GM23338 (cell line): ENCODE data around the gene NOXA1. TPM values are rescaled to one million over a fixed set of nuclear protein-coding genes. Genes with fewer than 3 reads are reported as not detected.

Experiments
- ATAC-seq: fragments of 200-7000 bp; cut with Tn5 transposase; 3 replicates; pipeline ENCODE4 v1.9.1; 2020
- DNase-seq: peaks from one replicate; pipeline ENCODE4 v3.0.0-alpha.2; 2015; ENCODE audit warnings: low spot score
- H2AFZ ChIP-seq: fragments of 200-600 bp; sonication (generic); 2 replicates; pipeline ENCODE4 v1.8.0; 2016; ENCODE audit warnings: antibody characterized with exemption, mild to moderate bottlenecking, moderate library complexity
- H3F3A ChIP-seq: fragments of 200-600 bp; sonication (generic); replicated peaks from 2 replicates; pipeline ENCODE4 v1.8.0; 2017; ENCODE audit warnings: antibody characterized with exemption, mixed run types, low read depth
- H3K27ac ChIP-seq: fragments of 200-600 bp; sonication (generic); 2 replicates; pipeline ENCODE4 v1.6.1; 2016; ENCODE audit warnings: low read depth
- H3K27me3 ChIP-seq: fragments of 200-600 bp; sonication (generic); 2 replicates; pipeline ENCODE4 v1.8.0; 2016; ENCODE audit warnings: mild to moderate bottlenecking, mixed run types, moderate library complexity; ENCODE audit not compliant: insufficient read depth
- H3K36me3 ChIP-seq: fragments of 200-600 bp; sonication (generic); 2 replicates; pipeline ENCODE4 v1.8.0; 2016; ENCODE audit warnings: mild to moderate bottlenecking; ENCODE audit not compliant: insufficient read depth
- H3K4me1 ChIP-seq: fragments of 200-600 bp; sonication (generic); 2 replicates; pipeline ENCODE4 v1.8.0; 2016; ENCODE audit warnings: mild to moderate bottlenecking, moderate library complexity; ENCODE audit not compliant: insufficient read depth
- H3K4me2 ChIP-seq: fragments of 200-600 bp; sonication (generic); 2 replicates; pipeline ENCODE4 v1.7.1; 2017; ENCODE audit warnings: mixed run types
- H3K4me3 ChIP-seq: fragments of 200-600 bp; sonication (generic); 2 replicates; pipeline ENCODE4 v1.6.1; 2016; ENCODE audit warnings: mixed run types
- H3K79me2 ChIP-seq: fragments of 200-600 bp; sonication (generic); replicated peaks from 2 replicates; pipeline ENCODE4 v1.8.0; 2017; ENCODE audit warnings: mild to moderate bottlenecking; ENCODE audit not compliant: insufficient read depth
- H3K9me2 ChIP-seq: fragments of 200-600 bp; sonication (generic); 2 replicates; pipeline ENCODE4 v1.8.0; 2017; ENCODE audit not compliant: insufficient read depth
- H4K20me1 ChIP-seq: fragments of 200-600 bp; sonication (generic); replicated peaks from 2 replicates; pipeline ENCODE4 v1.8.0; 2017; ENCODE audit warnings: mild to moderate bottlenecking; ENCODE audit not compliant: insufficient read depth
- H3K27ac Mint-ChIP-seq: 2 replicates; pipeline ENCODE4 v1.8.0; 2020; ENCODE audit warnings: inconsistent platforms, mild to moderate bottlenecking, moderate library complexity, mixed read lengths
- H3K27me3 Mint-ChIP-seq: 3 replicates; pipeline ENCODE4 v1.8.0; 2022; ENCODE audit warnings: low read depth, mild to moderate bottlenecking, moderate library complexity, mixed read lengths, inconsistent platforms; ENCODE audit not compliant: insufficient read depth, poor library complexity
- H3K36me3 Mint-ChIP-seq: 3 replicates; pipeline ENCODE4 v1.8.0; 2021; ENCODE audit warnings: low read depth, mild to moderate bottlenecking, inconsistent platforms, moderate library complexity, mixed read lengths
- H3K4me1 Mint-ChIP-seq: 3 replicates; pipeline ENCODE4 v1.8.0; 2020; ENCODE audit warnings: mild to moderate bottlenecking, inconsistent platforms, mixed read lengths
- H3K4me3 Mint-ChIP-seq: 3 replicates; pipeline ENCODE4 v1.8.0; 2021; ENCODE audit warnings: moderate library complexity, mild to moderate bottlenecking, inconsistent platforms, mixed read lengths
- H3K9me3 Mint-ChIP-seq: 3 replicates; pipeline ENCODE4 v1.8.0; 2020; ENCODE audit warnings: moderate library complexity, mild to moderate bottlenecking, inconsistent platforms, mixed read lengths
- CREB1 ChIP-seq: fragments of 250-450 bp; sonication (Bioruptor Pico); IDR thresholded peaks from 2 replicates; pipeline ENCODE4 v1.5.0; 2020; ENCODE audit warnings: low read depth, mild to moderate bottlenecking, moderate library complexity
- ETS1 ChIP-seq: IDR thresholded peaks from 2 replicates; pipeline ENCODE4 v1.6.1; 2016; ENCODE audit warnings: antibody characterized with exemption
- EZH2 ChIP-seq: fragments of 200-600 bp; sonication (generic); IDR thresholded peaks from one replicate; pipeline ENCODE4 v1.8.0; 2017; ENCODE audit warnings: antibody characterized with exemption, mild to moderate bottlenecking, low read depth; ENCODE audit not compliant: unreplicated experiment
- EZH2phosphoT487 ChIP-seq: fragments of 200-600 bp; sonication (generic); IDR thresholded peaks from one replicate; pipeline ENCODE4 v1.8.1; 2018; ENCODE audit warnings: antibody characterized with exemption; ENCODE audit not compliant: unreplicated experiment
- JUNB ChIP-seq: IDR thresholded peaks from one replicate; pipeline ENCODE4 v1.6.1; 2016; ENCODE audit warnings: antibody characterized with exemption; ENCODE audit not compliant: unreplicated experiment
- NANOG ChIP-seq: IDR thresholded peaks from 2 replicates; pipeline ENCODE4 v1.6.1; 2016; ENCODE audit warnings: antibody characterized with exemption, borderline replicate concordance
- POLR2AphosphoS5 ChIP-seq: IDR thresholded peaks from 2 replicates; pipeline ENCODE4 v1.6.1; 2016; ENCODE audit warnings: antibody characterized with exemption, low read depth
- STAT1 ChIP-seq: IDR thresholded peaks from one replicate; pipeline ENCODE4 v1.6.1; 2016; ENCODE audit warnings: antibody characterized with exemption; ENCODE audit not compliant: unreplicated experiment
- ZNF114 ChIP-seq: fragments of 250-450 bp; sonication (Bioruptor Pico); IDR thresholded peaks from 2 replicates; pipeline ENCODE4 v1.5.0; 2020; ENCODE audit warnings: mild to moderate bottlenecking, moderate library complexity
- ZNF331 ChIP-seq: fragments of 250-450 bp; sonication (Bioruptor Pico); IDR thresholded peaks from 2 replicates; pipeline ENCODE4 v1.5.0; 2020; ENCODE audit warnings: low read depth, mild to moderate bottlenecking, moderate library complexity
- polyA plus RNA-seq: library from polyadenylated mRNA; unstranded; fragments of >200 nt; fragmentation: Nextera tagmentation; extraction: Ambion mirVana; gene quantifications from 2 replicates; pipeline ENCODE4 v1.2.1, GENCODE V29; 2016
- total RNA-seq: library from RNA; depleted of rRNA; stranded (reverse); fragments of >200 nt; shearing (Covaris generic); gene quantifications from 2 replicates; pipeline ENCODE4 v1.2.3, GENCODE V29; 2014
- TF ChIP-seq, protein P1 (sequence below): IDR thresholded peaks from one replicate; pipeline ENCODE4 v1.6.1; 2018; ENCODE audit warnings: antibody characterized with exemption; ENCODE audit not compliant: unreplicated experiment
- TF ChIP-seq, protein P2 (sequence below), 2 experiments: fragments of 200-600 bp in 1 of 2; sonication (generic) in 1 of 2; conservative IDR thresholded peaks; 2 replicates each; pipeline versions ENCODE4 v1.5.1 to v1.6.1; 2016 to 2017; ENCODE audit warnings: antibody characterized with exemption in 2 of 2, low read depth in 2 of 2, mild to moderate bottlenecking in 2 of 2, moderate library complexity in 1 of 2
- TF ChIP-seq, protein P3 (sequence below): fragments of 250-450 bp; sonication (Bioruptor Pico); IDR thresholded peaks from 2 replicates; pipeline ENCODE4 v1.5.0; 2020; ENCODE audit warnings: mild to moderate bottlenecking, moderate library complexity

The NOXA1 gene
- total and polyA plus RNA-seq, 2 experiments from 2014 or later = 0.59 to 0.68 TPM

GRCh38 chr9:137458194-137459151, 35.3 kb downstream of the NOXA1 start:
- peak overlapping the region; percentile 83 for H3K4me2 ChIP-seq
- H3F3A ChIP-seq = 0 out of 2 replicates have a peak, but pooled peaks cover 3% of the 10 kb centered on the region
- peaks cover 6% of the 10 kb centered on the region; the same call in 1 of the 2 replicates for H3K4me1 ChIP-seq
- peaks cover 9% of the 10 kb centered on the region for H3K27me3 Mint-ChIP-seq
- no peak overlapping the region for H2AFZ ChIP-seq
- no peaks in the 10 kb centered on the region; the same call in 1 of the 2 replicates for H4K20me1 ChIP-seq
- H3K4me1 Mint-ChIP-seq = peaks cover 8% of the 10 kb centered on the region; the same call in 2 of the 3 replicates
- ATAC-seq (peak; percentile 5), DNase-seq (peak; percentile 45)
- no peak overlapping the region for H3K27ac Mint-ChIP-seq
- H3K4me3 Mint-ChIP-seq = peak overlapping the region; percentile 30; the same call in 2 of the 3 replicates
- H3K9me2 ChIP-seq = no peaks in the 10 kb centered on the region
- TF ChIP-seq ETS1 (no peak), EZH2 (no peak), NANOG (no peak), EZH2phosphoT487 (no peak), ZNF114 (CRISPR knock-in tag) (no peak), POLR2AphosphoS5 (no peak), JUNB (no peak), CREB1 (CRISPR knock-in tag) (no peak), STAT1 (no peak), ZNF331 (no peak)
- TF ChIP-seq, protein P1, sequence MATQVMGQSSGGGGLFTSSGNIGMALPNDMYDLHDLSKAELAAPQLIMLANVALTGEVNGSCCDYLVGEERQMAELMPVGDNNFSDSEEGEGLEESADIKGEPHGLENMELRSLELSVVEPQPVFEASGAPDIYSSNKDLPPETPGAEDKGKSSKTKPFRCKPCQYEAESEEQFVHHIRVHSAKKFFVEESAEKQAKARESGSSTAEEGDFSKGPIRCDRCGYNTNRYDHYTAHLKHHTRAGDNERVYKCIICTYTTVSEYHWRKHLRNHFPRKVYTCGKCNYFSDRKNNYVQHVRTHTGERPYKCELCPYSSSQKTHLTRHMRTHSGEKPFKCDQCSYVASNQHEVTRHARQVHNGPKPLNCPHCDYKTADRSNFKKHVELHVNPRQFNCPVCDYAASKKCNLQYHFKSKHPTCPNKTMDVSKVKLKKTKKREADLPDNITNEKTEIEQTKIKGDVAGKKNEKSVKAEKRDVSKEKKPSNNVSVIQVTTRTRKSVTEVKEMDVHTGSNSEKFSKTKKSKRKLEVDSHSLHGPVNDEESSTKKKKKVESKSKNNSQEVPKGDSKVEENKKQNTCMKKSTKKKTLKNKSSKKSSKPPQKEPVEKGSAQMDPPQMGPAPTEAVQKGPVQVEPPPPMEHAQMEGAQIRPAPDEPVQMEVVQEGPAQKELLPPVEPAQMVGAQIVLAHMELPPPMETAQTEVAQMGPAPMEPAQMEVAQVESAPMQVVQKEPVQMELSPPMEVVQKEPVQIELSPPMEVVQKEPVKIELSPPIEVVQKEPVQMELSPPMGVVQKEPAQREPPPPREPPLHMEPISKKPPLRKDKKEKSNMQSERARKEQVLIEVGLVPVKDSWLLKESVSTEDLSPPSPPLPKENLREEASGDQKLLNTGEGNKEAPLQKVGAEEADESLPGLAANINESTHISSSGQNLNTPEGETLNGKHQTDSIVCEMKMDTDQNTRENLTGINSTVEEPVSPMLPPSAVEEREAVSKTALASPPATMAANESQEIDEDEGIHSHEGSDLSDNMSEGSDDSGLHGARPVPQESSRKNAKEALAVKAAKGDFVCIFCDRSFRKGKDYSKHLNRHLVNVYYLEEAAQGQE = no peak
- TF ChIP-seq, protein P2, sequence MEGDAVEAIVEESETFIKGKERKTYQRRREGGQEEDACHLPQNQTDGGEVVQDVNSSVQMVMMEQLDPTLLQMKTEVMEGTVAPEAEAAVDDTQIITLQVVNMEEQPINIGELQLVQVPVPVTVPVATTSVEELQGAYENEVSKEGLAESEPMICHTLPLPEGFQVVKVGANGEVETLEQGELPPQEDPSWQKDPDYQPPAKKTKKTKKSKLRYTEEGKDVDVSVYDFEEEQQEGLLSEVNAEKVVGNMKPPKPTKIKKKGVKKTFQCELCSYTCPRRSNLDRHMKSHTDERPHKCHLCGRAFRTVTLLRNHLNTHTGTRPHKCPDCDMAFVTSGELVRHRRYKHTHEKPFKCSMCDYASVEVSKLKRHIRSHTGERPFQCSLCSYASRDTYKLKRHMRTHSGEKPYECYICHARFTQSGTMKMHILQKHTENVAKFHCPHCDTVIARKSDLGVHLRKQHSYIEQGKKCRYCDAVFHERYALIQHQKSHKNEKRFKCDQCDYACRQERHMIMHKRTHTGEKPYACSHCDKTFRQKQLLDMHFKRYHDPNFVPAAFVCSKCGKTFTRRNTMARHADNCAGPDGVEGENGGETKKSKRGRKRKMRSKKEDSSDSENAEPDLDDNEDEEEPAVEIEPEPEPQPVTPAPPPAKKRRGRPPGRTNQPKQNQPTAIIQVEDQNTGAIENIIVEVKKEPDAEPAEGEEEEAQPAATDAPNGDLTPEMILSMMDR (conservative IDR thresholded peaks at IDR 0.05; ENCODE audit: low read depth in 2 of 2) = no peak
- TF ChIP-seq, protein P3, sequence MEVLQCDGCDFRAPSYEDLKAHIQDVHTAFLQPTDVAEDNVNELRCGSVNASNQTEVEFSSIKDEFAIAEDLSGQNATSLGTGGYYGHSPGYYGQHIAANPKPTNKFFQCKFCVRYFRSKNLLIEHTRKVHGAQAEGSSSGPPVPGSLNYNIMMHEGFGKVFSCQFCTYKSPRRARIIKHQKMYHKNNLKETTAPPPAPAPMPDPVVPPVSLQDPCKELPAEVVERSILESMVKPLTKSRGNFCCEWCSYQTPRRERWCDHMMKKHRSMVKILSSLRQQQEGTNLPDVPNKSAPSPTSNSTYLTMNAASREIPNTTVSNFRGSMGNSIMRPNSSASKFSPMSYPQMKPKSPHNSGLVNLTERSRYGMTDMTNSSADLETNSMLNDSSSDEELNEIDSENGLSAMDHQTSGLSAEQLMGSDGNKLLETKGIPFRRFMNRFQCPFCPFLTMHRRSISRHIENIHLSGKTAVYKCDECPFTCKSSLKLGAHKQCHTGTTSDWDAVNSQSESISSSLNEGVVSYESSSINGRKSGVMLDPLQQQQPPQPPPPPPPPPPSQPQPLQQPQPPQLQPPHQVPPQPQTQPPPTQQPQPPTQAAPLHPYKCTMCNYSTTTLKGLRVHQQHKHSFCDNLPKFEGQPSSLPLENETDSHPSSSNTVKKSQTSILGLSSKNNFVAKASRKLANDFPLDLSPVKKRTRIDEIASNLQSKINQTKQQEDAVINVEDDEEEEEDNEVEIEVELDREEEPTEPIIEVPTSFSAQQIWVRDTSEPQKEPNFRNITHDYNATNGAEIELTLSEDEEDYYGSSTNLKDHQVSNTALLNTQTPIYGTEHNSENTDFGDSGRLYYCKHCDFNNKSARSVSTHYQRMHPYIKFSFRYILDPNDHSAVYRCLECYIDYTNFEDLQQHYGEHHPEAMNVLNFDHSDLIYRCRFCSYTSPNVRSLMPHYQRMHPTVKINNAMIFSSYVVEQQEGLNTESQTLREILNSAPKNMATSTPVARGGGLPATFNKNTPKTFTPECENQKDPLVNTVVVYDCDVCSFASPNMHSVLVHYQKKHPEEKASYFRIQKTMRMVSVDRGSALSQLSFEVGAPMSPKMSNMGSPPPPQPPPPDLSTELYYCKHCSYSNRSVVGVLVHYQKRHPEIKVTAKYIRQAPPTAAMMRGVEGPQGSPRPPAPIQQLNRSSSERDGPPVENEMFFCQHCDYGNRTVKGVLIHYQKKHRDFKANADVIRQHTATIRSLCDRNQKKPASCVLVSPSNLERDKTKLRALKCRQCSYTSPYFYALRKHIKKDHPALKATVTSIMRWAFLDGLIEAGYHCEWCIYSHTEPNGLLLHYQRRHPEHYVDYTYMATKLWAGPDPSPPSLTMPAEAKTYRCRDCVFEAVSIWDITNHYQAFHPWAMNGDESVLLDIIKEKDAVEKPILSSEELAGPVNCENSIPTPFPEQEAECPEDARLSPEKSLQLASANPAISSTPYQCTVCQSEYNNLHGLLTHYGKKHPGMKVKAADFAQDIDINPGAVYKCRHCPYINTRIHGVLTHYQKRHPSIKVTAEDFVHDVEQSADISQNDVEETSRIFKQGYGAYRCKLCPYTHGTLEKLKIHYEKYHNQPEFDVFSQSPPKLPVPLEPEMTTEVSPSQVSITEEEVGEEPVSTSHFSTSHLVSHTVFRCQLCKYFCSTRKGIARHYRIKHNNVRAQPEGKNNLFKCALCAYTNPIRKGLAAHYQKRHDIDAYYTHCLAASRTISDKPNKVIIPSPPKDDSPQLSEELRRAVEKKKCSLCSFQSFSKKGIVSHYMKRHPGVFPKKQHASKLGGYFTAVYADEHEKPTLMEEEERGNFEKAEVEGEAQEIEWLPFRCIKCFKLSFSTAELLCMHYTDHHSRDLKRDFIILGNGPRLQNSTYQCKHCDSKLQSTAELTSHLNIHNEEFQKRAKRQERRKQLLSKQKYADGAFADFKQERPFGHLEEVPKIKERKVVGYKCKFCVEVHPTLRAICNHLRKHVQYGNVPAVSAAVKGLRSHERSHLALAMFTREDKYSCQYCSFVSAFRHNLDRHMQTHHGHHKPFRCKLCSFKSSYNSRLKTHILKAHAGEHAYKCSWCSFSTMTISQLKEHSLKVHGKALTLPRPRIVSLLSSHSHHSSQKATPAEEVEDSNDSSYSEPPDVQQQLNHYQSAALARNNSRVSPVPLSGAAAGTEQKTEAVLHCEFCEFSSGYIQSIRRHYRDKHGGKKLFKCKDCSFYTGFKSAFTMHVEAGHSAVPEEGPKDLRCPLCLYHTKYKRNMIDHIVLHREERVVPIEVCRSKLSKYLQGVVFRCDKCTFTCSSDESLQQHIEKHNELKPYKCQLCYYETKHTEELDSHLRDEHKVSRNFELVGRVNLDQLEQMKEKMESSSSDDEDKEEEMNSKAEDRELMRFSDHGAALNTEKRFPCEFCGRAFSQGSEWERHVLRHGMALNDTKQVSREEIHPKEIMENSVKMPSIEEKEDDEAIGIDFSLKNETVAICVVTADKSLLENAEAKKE (CRISPR knock-in tag) = no peak
- H3K36me3 ChIP-seq = no peaks in the 10 kb centered on the region
- H3K9me3 Mint-ChIP-seq = no peaks in the 10 kb centered on the region
- H3K4me3 ChIP-seq = peak overlapping the region; percentile 71
- H3K79me2 ChIP-seq = no peaks in the 10 kb centered on the region
- peaks cover 3% of the 10 kb centered on the region; the same call in 1 of the 3 replicates for H3K36me3 Mint-ChIP-seq
- H3K27me3 ChIP-seq = no peaks in the 10 kb centered on the region
- H3K27ac ChIP-seq = no peak overlapping the region
